Measurements from ENCODE around the gene SUGP2.

DNA sequence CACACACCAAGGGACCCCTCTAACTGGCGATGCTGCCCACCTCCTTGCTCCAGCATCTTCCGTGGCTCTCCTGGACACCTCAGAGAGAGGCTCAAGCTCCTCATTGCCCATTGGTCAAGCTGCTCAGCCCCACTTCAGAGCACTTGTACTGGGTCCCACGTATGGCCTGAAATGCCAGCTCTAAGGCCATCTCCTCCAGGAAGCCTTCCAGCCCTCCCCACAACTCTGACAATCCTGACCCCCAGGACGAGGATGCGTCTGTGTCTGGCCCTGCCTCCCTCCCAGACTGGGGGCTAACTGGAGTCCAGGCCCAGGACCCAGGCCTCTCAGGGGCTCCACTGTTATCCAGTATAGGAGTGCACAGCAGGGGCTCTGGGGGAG lies 84.4 kb downstream of the SUGP2 start:
- TF ChIP-seq POLR2A (IDR thresholded peaks at IDR 0.05), result no peak
- TF ChIP-seq, protein P1, sequence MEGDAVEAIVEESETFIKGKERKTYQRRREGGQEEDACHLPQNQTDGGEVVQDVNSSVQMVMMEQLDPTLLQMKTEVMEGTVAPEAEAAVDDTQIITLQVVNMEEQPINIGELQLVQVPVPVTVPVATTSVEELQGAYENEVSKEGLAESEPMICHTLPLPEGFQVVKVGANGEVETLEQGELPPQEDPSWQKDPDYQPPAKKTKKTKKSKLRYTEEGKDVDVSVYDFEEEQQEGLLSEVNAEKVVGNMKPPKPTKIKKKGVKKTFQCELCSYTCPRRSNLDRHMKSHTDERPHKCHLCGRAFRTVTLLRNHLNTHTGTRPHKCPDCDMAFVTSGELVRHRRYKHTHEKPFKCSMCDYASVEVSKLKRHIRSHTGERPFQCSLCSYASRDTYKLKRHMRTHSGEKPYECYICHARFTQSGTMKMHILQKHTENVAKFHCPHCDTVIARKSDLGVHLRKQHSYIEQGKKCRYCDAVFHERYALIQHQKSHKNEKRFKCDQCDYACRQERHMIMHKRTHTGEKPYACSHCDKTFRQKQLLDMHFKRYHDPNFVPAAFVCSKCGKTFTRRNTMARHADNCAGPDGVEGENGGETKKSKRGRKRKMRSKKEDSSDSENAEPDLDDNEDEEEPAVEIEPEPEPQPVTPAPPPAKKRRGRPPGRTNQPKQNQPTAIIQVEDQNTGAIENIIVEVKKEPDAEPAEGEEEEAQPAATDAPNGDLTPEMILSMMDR (IDR thresholded peaks at IDR 0.05), result no peak

Measured in adrenal gland (tissue), 5 donors.